ENCODE results near the gene ASTN2. TPM values are rescaled to one million over a fixed set of nuclear protein-coding genes. Genes with fewer than 3 reads are reported as not detected.

The ASTN2 gene
- total and polyA plus RNA-seq, 9 of the 15 experiments (the other 6 are each of a cell fraction or from before 2014, with no cell fraction given), result 0.56 to 3.5 (median 1.9) TPM

GRCh38 chr9:116763770-116764169, 651.1 kb downstream of the ASTN2 start (continued):
- TF ChIP-seq, protein P1, sequence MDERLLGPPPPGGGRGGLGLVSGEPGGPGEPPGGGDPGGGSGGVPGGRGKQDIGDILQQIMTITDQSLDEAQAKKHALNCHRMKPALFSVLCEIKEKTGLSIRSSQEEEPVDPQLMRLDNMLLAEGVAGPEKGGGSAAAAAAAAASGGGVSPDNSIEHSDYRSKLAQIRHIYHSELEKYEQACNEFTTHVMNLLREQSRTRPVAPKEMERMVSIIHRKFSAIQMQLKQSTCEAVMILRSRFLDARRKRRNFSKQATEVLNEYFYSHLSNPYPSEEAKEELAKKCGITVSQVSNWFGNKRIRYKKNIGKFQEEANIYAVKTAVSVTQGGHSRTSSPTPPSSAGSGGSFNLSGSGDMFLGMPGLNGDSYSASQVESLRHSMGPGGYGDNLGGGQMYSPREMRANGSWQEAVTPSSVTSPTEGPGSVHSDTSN (CRISPR knock-in tag; IDR thresholded peaks at IDR 0.05; ENCODE audit: low read depth), result no peak
- TF ChIP-seq, protein P1 (tag; conservative IDR thresholded peaks at IDR 0.05; ENCODE audit: low read depth), result no peak
- TF ChIP-seq ARID1B (IDR thresholded peaks at IDR 0.05) (no peak), CREM (IDR thresholded peaks at IDR 0.05; ENCODE audit: low read depth) (no peak)

DNA sequence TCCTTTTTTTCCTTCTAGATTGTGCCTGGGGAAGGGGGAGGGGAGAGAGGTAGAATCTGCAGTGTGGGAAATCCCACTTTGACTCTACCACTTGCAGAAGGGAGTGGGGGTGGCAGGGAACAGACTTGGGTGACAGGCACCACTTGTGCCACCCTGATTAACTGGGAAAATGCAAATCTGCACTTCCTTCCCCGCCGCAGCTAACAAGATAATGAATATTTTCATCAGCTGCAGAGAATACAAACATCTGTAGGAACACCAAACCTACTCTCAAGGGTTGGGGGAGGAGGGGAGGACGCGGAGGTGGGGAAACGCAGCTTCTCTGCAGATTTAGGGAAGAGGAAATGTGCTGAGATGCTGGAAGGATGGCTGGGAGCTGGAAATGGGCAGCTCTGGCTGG, 654.2 kb downstream of the ASTN2 start:
- WGBS (ENCODE audit: insufficient coverage, low coverage, missing lambda C conversion rate), result 0% methylated on average over 5 of the region's 5 CpGs
- DNase-seq (ENCODE audit: extremely low read depth in 1 of 4, low spot score in 3 of 4) (no peak), ATAC-seq (no peak), FAIRE-seq (no peak)
- ChIA-PET CTCF (ENCODE audit: low intra/inter-chr PET ratio) (no interaction called here), POLR2A (interaction anchor here (0.5 kb wide), 1 partner anchor 25 kb away, joined by 3 read pairs; no protein-coding TSS in a partner anchor)
- Histone ChIP-seq H3K79me2 (ENCODE audit: control insufficient read depth, insufficient read depth, low read length) (no peaks in the 10 kb centered on the region), H3K4me2 (ENCODE audit: insufficient read depth, low read length) (no peak overlapping the region), H3K27me3 (ENCODE audit: control insufficient read depth in 2 of 2, insufficient read depth in 2 of 2, low read length in 2 of 2) (no peaks in the 10 kb centered on the region), H3K4me3 (no peak overlapping the region), H3K36me3 (ENCODE audit: control insufficient read depth, insufficient read depth, low read length) (no peaks in the 10 kb centered on the region), H3K9ac (ENCODE audit: insufficient read depth in 1 of 2, low read depth in 2 of 2, low read length in 2 of 2) (no peak overlapping the region), H3K9me1 (ENCODE audit: control insufficient read depth, insufficient read depth, low read length) (no peaks in the 10 kb centered on the region), H3K27ac (ENCODE audit: extremely low read depth, low read depth, low read length) (no peak overlapping the region), H2AFZ (ENCODE audit: low read depth, low read length) (no peak overlapping the region), H4K20me1 (replicated peaks; ENCODE audit: control insufficient read depth, insufficient read depth, low read length) (no peaks in the 10 kb centered on the region), H3K4me1 (replicated peaks in 1 of 2; ENCODE audit: control insufficient read depth in 2 of 2, insufficient read depth in 2 of 2, low read length in 2 of 2) (no peaks in the 10 kb centered on the region), H3K9me3 (replicated peaks; ENCODE audit: control insufficient read depth, insufficient read depth, low read depth, low read length) (no peaks in the 10 kb centered on the region)
- no TSS peak for BruUV-seq (replicated peaks)
- intact Hi-C loops (cut with micrococcal nuclease) (no loop called here), in situ Hi-C loops (cut with MboI) (no loop called here)
- TF ChIP-seq TEAD1 (CRISPR knock-in tag; IDR thresholded peaks at IDR 0.05) (no peak), HIVEP1 (CRISPR knock-in tag; IDR thresholded peaks at IDR 0.05) (no peak), DMBX1 (CRISPR knock-in tag; IDR thresholded peaks at IDR 0.05; ENCODE audit: borderline replicate concordance) (no peak), ZNF232 (CRISPR knock-in tag; IDR thresholded peaks at IDR 0.05) (no peak), HDAC6 (IDR thresholded peaks at IDR 0.05; ENCODE audit: low read depth, low read length) (no peak), NEUROD1 (IDR thresholded peaks at IDR 0.05; ENCODE audit: borderline replicate concordance, low read depth, low read length, partially characterized antibody) (no peak), ZNF184 (CRISPR knock-in tag; IDR thresholded peaks at IDR 0.05) (no peak), FOSL1 (tag; conservative IDR thresholded peaks at IDR 0.05) (no peak), ZNF143 (CRISPR knock-in tag; IDR thresholded peaks at IDR 0.05) (no peak), EP300 (IDR thresholded peaks at IDR 0.05; ENCODE audit: low read length) (no peak)

Measured in K562 (cell line).